A172 (cell line): ENCODE data around the gene KAT6B. TPM values are rescaled to one million over a fixed set of nuclear protein-coding genes. Genes with fewer than 3 reads are reported as not detected.
A peak's percentile ranks its signal among the peaks of the same experiment; 100 is the strongest.

Experiments used
- DNase-seq: peaks from one replicate; pipeline ENCODE4 v3.0.0-alpha.2; 2015; ENCODE audit warnings: low spot score
- total RNA-seq: library from RNA; depleted of rRNA; stranded (reverse); fragments of >200 nt; shearing (Covaris generic); gene quantifications from 2 replicates; pipeline ENCODE4 v1.2.3, GENCODE V29; 2014

Gene KAT6B
- total RNA-seq, 1 experiment from 2014 or later: 8.0 TPM

DNA sequence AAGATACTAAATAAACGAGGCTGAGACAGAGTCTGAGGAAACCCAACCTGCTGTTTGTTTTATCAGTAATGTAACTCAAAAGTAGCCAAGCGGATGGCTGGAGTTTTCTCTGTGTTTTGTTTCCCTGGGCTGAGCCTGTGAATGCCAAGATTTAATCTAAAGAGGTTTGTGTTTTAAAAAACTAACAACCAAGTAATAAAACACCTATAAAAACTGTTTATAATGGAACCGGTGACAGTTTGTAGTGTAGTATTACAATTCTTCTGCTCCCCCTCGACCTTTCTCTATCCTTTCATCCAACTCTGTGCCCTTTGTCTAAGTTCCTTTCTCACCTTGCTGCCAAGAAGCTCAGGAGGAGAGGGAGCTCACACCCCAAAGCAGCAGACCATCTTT, 2.6 kb upstream of the KAT6B start:
- no peak for DNase-seq

GRCh38 chr10:74824184-74824899, 2.1 kb upstream of the KAT6B start:
- DNase-seq: no peak

DNA sequence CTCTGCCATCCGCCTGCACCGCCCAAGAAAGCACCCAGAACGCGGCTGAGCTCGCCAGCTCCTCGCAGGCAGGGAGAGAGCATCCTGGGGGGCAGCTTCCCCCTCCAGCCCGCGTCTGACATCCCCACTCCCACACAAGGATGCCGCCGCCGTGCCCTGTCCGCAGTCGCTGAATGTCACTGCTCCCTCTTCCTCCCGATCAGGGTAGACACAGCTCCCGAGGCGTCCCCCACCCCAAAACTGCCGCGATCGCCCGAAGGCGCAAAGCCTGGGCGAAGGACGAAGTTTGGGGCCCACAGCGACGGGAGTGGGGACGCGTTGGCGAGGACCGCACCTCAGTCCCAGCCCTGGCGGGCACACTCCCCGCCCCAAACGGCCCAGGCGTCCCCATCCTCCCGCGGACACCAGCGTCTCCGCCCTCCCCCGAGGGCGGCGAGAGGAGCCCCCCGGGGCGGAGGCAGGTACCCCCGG, 1.5 kb upstream of the KAT6B start:
- DNase-seq: peak; percentile 16

DNA sequence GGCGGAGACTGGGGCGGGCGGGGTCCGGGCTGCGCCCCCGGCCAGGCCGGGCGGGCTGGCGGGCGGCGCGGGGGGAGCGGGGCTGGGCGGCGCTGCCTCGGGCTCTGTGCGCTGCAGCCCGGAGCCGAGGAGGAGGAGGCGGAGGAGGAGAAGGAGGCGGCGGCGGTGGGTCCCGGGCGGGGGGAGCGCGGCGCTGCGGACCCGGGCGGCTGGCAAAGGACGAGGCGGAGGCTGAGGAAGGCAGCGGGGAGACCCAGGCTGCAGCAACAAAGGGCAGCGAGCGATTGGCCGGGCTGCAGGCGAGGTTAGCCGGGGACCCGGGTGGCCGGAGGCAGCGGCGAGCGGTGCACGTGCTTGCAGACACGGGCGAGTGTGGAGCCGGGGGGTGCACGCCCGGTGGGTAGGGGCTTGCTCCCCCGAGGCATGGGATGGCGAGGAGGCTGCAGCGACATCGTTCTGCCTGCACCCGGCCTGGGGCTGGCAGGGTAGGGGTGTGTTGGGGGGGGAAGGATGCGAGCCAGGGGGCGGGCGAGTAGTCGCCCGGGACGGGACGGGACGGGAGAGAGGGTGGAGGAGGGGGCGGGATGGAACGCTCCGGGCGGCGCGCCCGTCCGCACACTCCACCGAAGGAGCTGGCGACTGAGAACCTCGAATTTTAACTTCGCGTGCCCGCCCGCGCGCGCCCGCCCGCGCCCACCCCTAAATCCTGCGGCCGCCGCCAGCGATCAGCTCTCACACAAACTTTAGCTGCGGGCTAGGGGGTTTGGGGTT, 844 bp upstream of the KAT6B start:
- peak; percentile 6 for DNase-seq

- DNase-seq: no peak
Measured at GRCh38 chr10:74827045-74827441, 643 bp downstream of the KAT6B start.

DNA sequence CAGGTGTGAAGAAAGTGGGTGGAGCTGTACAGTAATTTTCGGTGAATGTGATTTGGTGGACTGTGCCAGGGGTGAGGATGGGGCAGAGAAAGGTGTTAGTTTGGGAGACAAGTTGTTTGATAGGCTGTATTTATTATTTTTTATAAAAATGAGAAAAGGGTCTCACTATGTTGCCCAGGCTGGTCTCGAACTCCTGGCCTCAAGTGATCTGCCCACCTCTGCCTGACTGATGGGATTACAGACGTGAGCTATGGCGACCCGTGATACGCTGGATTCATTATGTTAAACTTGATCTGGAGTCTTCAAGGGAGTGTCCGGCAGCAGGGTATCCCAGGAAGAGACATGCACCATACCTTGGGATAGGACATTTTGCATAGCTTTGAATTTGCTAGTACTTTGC, 1.3 kb downstream of the KAT6B start:
- DNase-seq: no peak

GRCh38 chr10:74828946-74829345, 2.5 kb downstream of the KAT6B start:
- DNase-seq: no peak

DNA sequence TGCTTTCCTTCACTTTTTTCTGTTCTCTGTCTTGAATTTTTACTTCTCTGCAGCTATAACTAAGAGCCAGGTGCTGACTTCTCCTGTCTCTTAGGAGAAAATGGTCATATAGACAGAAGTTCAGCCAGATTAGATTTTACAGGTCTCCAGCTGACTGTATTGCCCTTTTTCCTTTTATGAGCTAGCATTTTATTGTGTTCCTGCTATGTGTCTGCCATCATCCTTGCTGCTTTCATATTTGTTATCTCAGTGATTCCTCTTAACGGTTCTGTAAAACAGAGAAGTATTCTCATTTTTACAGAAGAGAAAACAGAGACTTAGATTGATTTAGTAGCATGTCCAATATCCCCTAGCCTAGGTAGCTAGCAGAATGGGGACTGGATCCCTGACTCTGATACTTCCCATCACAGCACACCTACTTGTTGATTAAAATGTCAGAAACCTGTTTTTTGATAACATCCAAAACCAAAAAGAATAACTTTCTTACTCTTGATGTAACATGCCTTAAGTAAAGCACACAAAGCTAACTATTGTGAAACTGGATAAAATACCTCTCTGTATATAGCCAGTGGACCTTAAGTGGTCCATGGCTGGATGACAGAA, 5.2 kb downstream of the KAT6B start:
- DNase-seq: no peak

DNA sequence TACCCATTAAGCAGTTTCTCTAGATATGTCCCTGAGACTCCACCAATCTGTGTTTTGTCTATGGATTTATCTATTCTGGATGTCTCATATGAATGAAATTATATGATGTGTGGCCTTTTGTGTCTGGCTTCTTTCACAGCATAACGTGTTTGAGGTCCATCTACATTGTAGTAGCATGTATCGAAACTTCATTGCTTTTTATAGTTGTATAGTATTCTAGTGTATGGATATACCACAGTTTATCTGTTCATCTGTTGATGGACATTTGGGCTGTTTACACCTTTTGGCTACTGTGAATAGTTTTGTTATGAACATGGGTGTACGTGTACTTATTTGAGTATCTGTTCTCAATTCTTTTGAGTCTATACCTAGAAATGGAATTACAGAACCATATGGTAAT, 9.6 kb downstream of the KAT6B start:
- no peak for DNase-seq

GRCh38 chr10:74836877-74837276, 10.5 kb downstream of the KAT6B start:
- DNase-seq: no peak

DNA sequence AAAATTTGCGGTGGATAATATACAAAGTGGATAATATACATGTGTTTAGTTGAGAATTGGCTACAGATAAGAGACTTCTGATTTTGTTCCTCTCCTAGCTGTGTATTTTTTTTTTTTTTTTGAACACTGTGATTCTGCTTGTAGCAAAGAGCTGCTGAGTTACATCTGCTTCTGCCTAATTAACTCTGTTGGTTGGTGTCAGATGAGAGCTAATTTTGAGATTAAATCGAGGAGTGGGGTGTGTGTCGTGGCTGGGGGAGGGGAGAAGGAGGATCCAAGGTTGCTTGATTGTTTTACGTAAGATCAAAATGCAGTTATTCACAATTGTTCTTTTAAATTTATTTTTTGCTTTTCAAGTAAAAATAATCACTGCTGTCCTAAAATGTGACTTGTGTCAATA, 11.3 kb downstream of the KAT6B start:
- DNase-seq: no peak

- DNase-seq: no peak
Measured at GRCh38 chr10:74839708-74840107, 13.3 kb downstream of the KAT6B start.

GRCh38 chr10:74841265-74841973, 15.0 kb downstream of the KAT6B start:
- no peak for DNase-seq

- no peak for DNase-seq
Measured at GRCh38 chr10:74842301-74842954, 16.0 kb downstream of the KAT6B start.

DNA sequence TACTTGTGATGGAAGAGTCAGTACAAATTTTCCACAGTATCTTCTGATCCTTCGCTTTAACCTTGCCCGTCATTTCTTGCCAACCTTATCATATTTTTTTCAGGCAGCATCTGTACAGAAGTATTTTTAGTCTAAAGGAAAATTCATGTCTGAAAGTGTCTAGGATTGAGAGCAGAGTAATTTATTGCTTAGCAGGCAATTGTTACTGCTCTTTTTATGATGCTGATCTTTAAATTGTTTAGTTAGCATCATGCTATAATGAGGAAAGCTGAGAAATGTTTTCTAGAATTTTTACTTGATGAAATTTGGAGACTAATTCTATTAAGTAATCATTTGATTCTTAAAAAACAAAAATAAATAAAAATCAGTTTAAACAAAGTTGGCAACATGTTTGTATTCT, 20.6 kb downstream of the KAT6B start:
- no peak for DNase-seq

GRCh38 chr10:74851831-74852230, 25.4 kb downstream of the KAT6B start:
- no peak for DNase-seq

DNA sequence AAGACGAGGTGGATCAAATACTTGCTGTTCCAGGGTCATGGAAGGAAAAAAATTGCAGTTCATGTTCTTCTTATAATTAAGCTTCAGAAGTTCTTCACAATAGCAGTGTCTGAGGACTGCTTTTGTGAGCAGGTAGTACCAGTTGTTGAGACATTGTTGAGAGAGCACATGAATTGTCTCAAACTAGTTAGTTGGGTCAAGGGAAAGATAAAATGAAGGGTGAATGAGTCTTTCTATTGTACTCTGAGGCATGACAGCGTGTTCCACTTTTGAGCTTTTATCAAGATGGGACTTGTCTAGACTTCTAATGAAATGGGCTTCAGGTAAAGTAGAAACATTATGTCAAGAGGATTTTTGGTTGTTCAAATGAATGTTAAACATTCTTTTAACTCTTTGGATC, 26.0 kb downstream of the KAT6B start:
- no peak for DNase-seq

- no peak for DNase-seq
Measured at GRCh38 chr10:74854610-74855009, 28.2 kb downstream of the KAT6B start.

GRCh38 chr10:74855027-74855426, 28.6 kb downstream of the KAT6B start:
- no peak for DNase-seq

- DNase-seq: no peak
Measured at GRCh38 chr10:74855439-74855838, 29.0 kb downstream of the KAT6B start.

GRCh38 chr10:74856940-74857339, 30.5 kb downstream of the KAT6B start:
- DNase-seq: no peak

- no peak for DNase-seq
Measured at GRCh38 chr10:74857586-74857985, 31.2 kb downstream of the KAT6B start.
